ENCODE data around the gene SPEF1.

Gene SPEF1

DNA sequence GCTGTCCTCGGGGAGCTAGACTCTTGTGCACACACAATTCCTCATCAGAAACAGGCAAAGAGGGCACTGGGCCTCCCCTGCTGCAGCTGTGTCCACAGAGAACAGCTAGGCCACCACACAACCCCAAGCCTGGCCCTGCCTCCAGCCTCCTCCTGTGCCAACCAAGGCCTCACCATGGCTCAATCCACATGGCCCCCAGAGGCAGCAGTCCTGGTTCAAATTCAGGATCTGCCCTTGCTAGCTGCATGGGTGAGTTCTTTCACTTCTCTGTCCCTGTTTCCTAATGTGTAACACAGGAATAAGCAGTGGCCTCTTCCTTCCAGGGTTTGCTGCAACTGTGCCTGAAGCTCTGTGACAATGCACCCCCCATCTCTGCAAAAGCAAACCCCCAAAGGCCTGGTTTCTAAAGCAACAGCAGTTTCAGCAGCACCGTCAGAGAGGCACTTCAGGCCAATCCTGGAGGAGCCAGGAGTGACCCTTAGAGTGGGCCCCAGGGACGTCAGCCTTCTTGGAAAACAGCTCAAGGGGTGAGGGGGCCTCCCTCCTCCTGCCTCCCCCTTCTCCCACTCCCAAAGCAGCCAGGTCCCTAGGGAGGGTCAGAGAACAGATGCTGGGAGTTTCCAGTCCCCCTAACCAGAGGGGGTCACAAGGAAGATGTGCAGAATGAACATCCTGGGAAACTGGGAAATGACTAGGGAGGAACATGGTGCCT lies 15.9 kb downstream of the SPEF1 start:
- no peak for DNase-seq (ENCODE audit: low read depth)

DNA sequence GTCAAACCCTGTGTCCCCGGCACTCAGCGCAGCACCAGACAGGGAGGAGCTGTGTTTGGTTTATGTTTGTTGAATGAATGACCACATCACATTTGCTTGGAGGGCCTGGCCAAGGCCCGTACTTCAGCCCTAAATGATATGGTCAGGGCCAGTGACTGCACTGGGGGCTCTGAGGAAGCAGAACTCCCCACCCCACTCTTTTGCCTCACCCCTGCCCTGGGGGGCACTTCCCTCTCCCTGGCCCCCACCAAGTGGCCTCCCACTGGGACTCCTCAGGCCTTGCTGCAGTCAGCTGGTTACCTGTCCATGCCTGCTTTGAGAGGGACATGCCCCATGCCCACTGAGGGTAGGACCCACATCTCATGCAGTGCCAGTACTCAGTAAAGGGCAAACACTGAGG lies 16.6 kb downstream of the SPEF1 start:
- DNase-seq (ENCODE audit: low read depth) = no peak

DNA sequence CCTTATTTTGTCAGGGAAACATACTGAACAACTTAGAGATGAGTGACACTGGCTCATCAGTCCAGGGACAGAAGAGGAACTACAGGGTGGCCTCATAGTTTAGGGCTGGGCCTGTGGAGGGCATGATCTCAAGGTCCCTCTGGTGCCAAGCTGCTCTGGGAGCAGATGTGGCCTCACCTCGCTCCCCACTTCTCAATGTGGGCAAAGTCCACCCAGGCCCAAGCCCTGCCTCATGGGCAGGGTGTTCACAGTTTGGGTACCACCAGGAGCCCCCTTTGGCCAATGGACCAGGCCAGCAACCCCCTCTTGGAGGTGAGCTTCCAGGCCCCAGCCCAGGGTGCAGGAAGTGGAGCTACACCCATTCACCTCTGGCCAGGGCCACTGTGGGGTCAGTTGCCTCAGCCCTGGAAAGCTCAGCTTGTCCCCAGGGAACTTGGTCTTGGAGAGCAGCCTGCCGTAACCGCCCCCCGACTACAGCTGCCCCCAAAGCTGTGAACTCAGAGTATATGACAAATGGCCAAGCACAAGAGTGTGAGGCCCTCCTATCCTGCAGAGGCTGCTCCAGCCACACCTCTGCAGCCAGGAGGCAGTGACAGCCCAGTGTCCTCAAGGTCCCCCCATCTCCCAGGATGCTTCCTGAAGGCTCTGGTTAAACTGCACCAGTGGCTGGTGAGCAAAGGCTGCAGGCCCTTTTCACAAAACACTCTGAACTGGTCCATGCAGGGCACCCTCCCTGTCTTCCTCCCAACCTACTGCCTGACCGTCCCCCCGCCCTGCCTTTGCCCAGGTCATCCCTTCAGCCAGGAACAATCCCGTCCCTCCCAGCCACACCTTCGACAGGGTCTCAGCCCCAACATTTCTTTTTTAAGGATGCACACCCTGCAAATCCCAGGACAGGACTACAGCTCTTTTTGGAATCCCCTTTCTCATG lies 17.3 kb downstream of the SPEF1 start:
- no peak for DNase-seq (ENCODE audit: low read depth)

DNA sequence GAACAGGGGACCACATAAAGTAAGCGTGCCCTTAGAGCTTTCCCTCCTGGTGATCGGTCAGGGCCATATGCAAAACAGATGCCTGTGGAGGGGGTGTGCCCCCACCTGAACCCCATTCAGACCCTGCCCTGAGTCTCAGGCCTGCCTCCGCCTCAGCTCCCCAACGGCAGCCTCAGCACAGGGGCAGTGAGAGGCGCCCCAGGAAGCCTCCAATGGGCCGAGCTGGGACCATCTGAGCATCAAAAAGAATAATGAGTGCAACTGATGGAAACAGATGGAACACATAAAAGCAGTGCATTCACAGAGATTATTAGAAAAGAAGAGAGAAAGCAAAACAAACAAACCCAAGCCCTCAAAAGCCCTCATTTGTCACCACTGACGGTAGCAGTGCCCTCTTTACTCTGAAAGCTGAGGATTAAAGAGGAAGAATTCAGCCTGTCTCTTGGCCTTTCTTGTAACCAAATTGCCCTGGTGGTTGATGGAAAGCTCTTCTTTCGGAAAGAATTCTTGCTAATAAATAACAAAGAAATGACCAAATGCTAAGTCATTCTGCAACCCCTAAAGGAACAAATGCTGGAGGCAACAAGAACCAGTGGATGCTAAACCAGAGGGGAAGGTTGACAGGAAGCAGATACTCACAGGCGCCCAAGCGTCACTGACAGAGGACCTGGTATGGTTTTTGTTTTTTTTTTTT lies 20.4 kb downstream of the SPEF1 start:
- DNase-seq (ENCODE audit: low read depth) = no peak

DNA sequence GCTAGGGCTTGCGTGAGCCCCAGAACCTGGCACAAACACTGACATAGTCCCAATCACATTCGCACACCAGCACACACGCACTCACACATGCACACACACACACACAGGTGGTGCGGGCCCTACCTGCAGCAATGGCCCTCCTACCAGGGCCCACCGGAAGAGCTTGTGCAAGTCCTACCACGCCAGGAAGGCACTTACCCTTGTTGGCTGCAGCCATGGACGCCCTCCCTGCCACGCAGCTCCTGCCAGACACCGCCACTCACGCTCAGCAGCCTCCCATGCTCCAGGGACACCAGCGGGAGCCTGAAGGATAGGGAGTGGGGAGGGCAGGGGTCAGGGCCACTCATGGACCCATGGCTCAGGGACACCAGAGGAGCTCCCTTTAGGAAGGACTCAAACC lies 21.4 kb downstream of the SPEF1 start:
- no peak for DNase-seq (ENCODE audit: low read depth)

DNA sequence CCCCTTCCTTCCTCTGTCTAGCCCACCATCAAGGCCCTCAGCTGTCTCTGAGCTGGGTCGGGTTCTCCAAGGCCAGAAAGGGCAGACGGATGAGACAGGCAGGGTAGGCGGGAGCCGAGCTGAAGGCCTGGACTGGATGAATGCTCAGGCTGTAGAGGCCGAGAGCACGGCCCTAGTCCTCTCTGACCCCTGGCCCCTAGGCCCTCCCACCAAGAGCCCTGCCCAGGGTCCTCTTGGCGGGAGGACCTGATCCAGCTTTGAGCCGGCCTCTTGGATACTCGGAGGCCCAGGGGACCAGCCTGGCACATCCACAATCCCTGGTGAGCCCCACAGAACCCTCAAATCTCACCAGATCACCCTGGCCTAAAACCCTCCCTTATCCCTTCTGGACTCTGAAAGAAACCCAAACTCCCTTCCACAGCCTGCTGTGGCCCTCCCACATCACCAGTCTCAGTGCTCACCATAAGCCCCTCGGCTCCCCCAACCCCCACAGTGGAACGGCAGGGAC lies 21.9 kb downstream of the SPEF1 start:
- DNase-seq (ENCODE audit: low read depth) = no peak

DNA sequence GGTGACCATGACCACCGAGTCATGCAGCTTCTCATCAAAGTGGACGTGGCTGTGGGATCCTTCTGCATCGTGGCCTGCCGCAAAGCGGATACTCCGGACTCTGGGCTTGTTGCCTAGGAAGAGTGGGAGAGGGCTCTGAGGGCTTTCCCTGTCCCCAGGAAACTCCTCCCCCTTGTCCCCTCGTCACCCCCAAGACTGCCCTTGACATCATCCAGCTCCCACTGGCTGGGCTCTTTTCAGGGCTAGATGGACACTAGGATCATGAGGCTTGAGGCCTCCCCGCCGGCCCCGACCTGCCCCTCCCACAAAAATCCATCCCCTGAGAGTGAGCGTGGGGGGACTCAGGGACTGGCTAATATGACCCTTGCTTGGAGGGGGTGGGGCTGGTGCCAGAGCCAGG lies 22.7 kb downstream of the SPEF1 start:
- no peak for DNase-seq (ENCODE audit: low read depth)

DNA sequence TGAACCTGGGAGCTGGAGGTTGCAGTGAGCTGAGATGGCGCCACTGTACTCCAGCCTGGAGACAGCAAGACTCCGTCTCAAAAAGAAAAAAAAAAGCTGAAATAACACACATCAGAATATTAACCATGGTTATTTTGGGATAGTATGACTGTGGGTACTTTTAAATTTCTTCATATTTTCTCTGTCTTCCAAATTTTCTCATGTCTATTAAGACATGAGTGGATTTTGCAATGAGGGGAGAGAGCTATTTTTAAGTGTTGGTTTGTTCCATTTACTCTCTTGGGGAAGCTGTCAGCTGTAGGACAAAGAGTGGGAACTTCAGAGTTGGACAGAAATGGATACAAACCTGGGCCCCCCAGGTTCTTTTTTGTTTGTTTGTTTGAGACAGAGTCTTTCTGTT lies 24.0 kb downstream of the SPEF1 start:
- DNase-seq (ENCODE audit: low read depth) = no peak

DNA sequence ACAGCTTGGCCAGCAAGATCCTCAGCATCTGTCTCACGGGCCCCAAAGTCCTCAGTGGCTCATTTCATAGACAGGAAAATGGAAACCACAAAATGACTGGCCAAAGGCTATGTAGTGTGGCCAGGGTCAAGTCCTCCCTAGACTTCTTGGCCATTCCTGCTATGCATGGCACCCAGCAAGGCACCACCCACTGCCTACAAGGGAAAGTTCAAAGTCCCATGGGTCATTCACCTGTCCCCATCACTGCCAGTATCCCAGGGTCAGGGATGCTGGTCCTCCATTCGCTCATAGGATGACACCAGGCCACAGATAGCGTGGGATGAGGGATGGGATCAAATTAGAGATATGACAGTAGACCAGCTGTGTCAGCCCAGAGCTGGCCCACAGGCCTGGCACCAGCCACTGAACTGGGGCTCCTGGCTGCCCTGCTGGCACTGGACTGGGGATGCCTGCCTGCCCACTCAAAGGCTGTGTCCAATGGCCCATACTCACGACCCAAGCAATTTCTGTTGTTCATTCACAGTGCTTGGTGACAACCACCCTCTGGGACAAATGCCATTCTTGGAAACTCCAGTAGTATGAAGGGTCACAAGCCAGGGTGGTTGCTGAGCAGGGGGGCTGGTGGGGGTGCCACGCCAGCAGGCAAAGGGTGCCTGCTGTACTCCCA lies 25.3 kb downstream of the SPEF1 start:
- DNase-seq (ENCODE audit: low read depth) = no peak

DNA sequence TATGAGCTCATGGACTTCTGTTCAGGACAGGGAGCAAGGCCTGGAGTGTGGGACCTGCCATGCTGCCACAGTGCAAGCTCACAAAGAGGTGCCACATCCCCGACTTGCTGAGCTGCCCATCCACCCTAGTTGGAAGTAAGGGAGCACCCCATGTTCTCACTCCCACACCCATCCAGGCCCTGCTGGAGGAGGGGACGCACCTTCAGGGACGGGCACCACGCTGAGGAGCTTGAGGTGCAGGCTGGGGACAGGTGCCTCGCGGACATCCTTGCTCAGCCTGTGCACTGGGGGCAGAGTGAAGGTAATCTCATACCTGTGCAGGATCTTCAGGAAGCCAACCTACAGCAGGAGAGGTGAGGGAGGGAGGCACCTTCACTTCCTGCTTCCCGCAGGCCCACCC lies 26.0 kb downstream of the SPEF1 start:
- no peak for DNase-seq (ENCODE audit: low read depth)

DNA sequence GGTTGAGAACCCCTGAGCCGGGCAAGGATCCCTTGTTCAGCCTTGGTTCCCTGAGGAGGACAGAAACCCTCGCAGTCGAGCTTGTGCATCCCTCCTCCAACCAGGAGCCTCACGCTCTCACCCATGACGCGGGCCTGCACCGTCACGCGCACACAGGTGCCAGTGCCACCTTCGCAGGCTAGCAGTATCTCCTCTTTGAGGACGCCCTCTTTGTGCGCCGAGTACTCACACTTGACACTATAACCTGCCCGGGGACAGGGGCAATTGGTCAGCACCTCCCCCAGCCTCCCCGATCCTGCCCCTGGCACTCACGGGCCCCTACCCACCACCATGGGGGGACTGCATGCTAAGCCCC lies 27.0 kb downstream of the SPEF1 start:
- no peak for DNase-seq (ENCODE audit: low read depth)

DNA sequence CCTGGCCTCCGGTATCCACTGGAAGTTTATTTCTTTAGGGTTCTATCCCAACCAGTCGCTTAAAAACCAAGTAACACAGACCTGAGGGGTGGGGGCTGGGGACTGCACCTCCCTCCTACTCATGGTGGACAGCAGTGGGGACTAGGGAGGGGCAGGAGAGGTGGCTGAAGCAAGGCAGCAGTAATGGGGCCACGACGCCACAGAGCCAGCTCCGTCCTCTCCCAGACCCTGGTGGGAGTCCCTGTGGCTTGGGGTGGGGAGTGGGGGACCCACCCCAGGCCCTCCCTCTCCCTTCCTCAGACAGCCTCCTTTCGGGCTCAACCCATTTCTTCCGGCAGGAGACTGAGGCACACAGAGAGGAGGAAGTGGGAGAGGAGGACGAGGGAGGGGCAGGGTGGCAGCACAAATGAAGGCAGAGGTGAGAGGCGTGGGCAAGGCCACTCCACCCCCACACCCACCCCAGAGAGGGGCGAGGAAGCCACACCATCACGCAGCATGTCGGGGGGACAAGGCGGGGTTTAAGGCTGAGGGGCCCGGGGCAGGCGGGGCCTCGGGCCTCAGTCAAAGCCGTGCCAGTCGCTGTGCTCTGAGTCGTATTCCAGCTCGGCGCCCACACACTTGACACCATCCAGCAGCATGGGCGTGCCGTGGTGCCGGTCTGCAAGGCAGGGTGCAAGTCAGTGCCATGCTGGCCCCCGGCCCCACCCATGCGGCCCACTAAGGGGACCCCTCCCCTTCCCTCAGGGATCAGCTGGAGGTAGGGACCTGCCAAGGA lies 27.6 kb downstream of the SPEF1 start:
- DNase-seq (ENCODE audit: low read depth) = no peak

DNA sequence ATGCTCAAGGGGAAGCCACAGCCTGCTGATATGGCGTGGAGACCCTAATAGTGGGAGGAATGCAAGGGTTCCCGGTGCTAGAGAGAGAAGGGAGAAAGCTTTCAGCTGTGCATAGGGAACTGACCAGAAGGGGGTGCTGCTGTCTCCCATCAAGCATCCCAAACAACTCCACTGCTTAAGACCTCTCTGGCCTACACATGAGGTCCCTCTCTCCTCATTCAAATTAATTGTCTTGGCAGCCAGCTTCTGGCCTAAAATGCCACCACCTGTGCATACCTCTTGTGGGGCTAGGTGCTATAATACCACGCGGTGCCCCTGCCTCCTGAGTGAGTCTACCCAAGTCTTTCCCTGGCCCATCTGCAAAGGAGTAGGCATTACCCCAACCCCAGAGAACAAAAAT lies 28.1 kb downstream of the SPEF1 start:
- peak; percentile 32 for DNase-seq (ENCODE audit: low read depth)

DNA sequence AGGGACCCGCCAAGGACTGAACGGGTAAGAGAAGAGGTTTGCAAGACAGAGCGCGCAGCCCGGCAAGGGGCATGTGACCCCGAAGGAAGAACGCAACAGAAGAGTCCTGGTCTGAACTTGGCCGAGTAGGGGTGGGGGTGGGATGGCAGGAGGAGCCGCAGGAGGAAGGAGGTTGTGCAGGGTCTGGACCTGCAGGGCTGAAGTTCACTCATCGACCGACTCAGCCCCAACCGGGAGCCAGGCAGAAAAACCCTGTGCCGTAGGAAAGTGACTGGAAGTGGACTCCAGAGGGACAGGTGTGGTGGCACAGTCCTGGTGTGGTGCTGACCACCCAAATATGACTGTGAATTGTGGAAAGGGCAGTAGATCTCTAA lies 28.9 kb downstream of the SPEF1 start:
- DNase-seq (ENCODE audit: low read depth) = no peak

DNA sequence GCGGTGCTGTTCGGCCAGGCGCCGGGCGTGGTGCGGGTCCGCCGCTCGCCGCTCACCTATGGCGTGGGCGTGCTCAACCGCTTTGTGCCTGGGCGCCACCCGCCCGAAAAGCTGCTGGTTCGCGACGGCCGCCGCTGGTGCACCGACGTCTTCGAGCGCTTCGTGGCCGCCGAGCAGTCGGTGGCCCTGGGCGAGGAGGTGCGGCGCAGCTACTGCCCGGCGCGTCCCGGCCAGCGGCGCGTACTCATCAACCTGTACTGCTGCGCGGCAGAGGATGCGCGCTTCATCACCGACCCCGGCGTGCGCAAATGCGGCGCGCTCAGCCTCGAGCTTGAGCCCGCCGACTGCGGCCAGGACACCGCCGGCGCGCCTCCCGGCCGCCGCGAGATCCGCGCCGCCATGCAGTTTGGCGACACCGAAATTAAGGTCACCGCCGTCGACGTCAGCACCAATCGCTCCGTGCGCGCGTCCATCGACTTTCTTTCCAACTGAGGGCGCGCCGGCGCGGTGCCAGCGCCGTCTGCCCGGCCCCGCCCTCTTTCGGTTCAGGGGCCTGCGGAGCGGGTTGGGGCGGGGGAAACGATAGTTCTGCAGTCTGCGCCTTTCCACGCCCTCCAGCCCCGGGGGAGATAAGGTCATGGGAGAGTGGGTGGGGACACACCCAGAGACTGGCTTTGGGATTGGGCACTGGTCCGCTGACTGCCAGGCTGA lies 29.4 kb downstream of the SPEF1 start:
- peak; percentile 37 for DNase-seq (ENCODE audit: low read depth)

DNA sequence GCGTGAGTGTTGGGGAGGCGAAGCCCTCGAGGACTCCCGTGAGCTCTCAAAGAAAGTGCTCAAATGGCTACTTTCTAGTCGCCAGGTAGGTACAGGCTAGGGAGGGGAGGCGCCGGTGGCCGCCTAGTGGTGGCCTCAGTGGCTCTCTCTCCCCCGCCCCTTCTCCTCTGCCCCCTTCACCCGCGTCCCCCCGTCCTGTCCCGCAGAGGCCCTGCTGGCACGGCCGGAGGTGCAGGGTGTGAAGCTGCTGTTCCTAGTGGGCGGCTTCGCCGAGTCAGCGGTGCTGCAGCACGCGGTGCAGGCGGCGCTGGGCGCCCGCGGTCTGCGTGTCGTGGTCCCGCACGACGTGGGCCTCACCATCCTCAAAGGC lies 30.0 kb downstream of the SPEF1 start:
- DNase-seq (ENCODE audit: low read depth) = no peak

DNA sequence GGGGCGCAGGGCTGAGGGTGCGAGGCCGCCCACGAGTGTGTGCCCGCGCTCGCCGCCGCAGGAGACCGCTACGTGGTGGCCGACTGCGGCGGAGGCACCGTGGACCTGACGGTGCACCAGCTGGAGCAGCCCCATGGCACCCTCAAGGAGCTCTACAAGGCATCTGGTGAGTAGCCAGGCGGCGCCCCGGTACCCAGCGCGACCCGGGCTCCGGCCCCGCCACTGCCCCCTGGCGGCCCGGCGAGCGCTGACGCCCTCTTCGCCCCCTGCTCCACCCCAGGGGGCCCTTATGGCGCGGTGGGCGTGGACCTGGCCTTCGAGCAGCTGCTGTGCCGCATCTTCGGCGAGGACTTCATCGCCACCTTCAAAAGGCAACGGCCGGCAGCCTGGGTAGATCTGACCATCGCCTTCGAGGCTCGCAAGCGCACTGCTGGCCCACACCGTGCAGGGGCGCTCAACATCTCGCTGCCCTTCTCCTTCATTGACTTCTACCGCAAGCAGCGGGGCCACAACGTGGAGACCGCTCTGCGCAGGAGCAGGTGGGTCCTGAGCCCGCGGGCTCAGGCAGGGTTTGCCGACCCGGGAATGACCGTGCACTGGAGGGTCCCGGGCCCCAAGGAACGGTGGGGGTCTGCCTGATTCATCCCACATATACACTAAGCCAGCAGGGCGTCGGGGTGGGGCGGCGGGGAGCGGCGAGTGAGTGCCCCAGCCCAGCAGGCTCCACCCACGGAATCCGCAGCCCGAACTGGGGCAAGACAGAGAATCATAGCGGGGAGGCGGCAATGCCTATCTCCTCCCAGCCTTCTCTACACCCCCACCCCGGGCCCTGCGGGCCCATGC lies 31.3 kb downstream of the SPEF1 start:
- DNase-seq (ENCODE audit: low read depth) = peak; percentile 12

DNA sequence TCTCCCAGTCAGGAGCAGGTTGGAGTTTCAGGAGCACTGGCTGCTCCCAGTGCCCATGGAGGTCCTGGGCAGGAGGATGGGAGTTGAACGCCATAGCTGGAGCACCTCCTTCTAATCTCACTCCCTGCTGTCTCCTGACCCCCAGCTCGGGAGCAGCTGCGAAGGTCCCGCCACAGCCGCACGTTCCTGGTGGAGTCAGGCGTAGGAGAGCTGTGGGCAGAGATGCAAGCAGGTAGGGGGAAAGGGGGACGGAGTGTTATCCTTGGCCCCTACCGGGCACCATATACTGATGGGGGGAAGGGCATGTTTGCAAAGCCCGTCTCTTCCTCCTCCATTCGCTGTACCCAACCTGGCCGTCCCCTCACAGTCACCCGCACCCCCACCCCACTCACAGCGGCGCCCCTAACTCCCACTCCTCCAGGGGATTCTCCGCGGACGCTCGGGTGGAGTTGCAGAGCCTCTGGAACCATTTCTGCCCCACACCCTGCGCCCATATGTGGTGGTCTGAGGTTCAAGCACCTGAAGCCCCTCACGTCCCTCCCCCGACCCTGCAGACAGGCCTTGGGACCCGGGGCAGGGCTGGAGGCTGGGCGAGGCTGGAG lies 32.1 kb downstream of the SPEF1 start:
- DNase-seq (ENCODE audit: low read depth) = no peak

DNA sequence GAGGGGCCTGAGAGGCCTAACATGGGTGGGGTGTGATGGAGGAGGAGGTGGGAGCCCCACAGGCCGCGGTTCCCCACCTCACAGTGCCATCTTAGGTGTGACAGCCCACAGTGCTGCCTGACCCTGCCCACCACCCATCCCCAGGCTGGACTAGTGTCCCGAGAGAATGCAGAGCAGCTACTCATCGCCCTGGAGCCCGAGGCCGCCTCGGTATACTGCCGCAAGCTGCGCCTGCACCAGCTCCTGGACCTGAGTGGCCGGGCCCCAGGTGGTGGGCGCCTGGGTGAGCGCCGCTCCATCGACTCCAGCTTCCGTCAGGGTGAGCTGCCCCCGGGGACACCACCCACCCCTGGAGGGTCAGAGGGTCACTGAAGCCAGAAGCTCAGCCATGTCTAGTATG lies 33.2 kb downstream of the SPEF1 start:
- no peak for DNase-seq (ENCODE audit: low read depth)

DNA sequence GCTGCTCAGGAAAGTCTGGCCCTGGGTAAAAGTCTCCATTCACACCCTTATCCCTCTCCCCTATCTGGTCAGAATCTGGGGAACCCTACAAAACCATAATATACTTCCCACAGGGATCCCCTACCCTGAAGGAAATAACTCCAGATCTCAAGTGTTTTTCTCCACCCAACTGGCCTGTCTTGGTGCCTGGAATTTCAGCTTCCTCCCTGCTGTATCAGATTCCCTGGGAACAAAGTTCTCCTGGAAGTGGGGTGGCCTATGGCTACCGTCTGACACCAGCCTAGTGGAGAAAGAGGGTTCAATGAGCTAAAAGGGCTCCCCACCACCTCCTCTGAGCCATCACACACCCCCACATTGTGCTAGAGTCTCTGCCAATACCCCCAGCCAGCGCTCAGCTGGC lies 33.8 kb downstream of the SPEF1 start:
- DNase-seq (ENCODE audit: low read depth) = no peak

Measured in activated T-cell treated with anti-CD3 and anti-CD28 coated beads for 24 hours (primary cell).